HEK293T (cell line): ENCODE measurements around the gene FMOD.
"Not testable (repeated sequence)": the region's sequence is repeated elsewhere in the genome, so short reads cannot be mapped to it uniquely, and the experiment has no call there.

Experiments
- CTCF ChIA-PET: fragments of 350-600 bp; formaldehyde crosslinking; extraction: SDS; loops from one replicate; lab custom pipeline; 2021; ENCODE audit warnings: antibody characterized with exemption, inconsistent platforms; lab: Yijun Ruan, JAX
- POLR2A ChIA-PET: fragments of 350-600 bp; formaldehyde crosslinking; extraction: SDS; loops from one replicate; lab custom pipeline; 2020; ENCODE audit warnings: antibody characterized with exemption, inconsistent platforms; lab: Yijun Ruan, JAX
- DNase-seq: peaks from one replicate; pipeline ENCODE4 v3.0.0; 2012; ENCODE audit warnings: mixed read lengths; ENCODE audit errors: extremely low spot score
- ARNT ChIP-seq: fragments of 450-650 bp; IDR thresholded peaks from 2 replicates; pipeline ENCODE4 v1.6.1; 2017; ENCODE audit warnings: mild to moderate bottlenecking
- BHLHE40 ChIP-seq: fragments of 450-650 bp; IDR thresholded peaks from 2 replicates; pipeline ENCODE4 v1.6.1; 2016; ENCODE audit warnings: mild to moderate bottlenecking, moderate library complexity, borderline replicate concordance
- CTBP1 ChIP-seq: fragments of 450-650 bp; IDR thresholded peaks from 2 replicates; pipeline ENCODE4 v1.6.1; 2016; ENCODE audit warnings: borderline replicate concordance
- ELF4 ChIP-seq: fragments of 450-650 bp; IDR thresholded peaks from 2 replicates; pipeline ENCODE4 v1.6.1; 2017; ENCODE audit warnings: antibody characterized with exemption
- FOXA1 ChIP-seq: fragments of 450-650 bp; IDR thresholded peaks from 2 replicates; pipeline ENCODE4 v1.6.1; 2016; ENCODE audit warnings: mild to moderate bottlenecking
- FOXK2 ChIP-seq: fragments of 450-650 bp; IDR thresholded peaks from 2 replicates; pipeline ENCODE4 v1.6.1; 2016; ENCODE audit warnings: mild to moderate bottlenecking
- FOXM1 ChIP-seq: fragments of 450-650 bp; IDR thresholded peaks from 2 replicates; pipeline ENCODE4 v1.6.1; 2017; ENCODE audit warnings: mild to moderate bottlenecking, borderline replicate concordance
- HDGF ChIP-seq: fragments of 450-650 bp; IDR thresholded peaks from 2 replicates; pipeline ENCODE4 v1.6.1; 2017; ENCODE audit warnings: antibody characterized with exemption, borderline replicate concordance
- L3MBTL2 ChIP-seq: fragments of 450-650 bp; conservative IDR thresholded peaks from 2 replicates; pipeline ENCODE4 v1.6.1; 2016; ENCODE audit warnings: mild to moderate bottlenecking
- LEF1 ChIP-seq: fragments of 450-650 bp; IDR thresholded peaks from 2 replicates; pipeline ENCODE4 v1.6.1; 2017; ENCODE audit warnings: mild to moderate bottlenecking, borderline replicate concordance
- NFRKB ChIP-seq: fragments of 450-650 bp; IDR thresholded peaks from 2 replicates; pipeline ENCODE4 v1.6.1; 2016; ENCODE audit warnings: mild to moderate bottlenecking, moderate library complexity
- SP1 ChIP-seq: fragments of 450-650 bp; IDR thresholded peaks from 2 replicates; pipeline ENCODE4 v1.6.1; 2017
- SUZ12 ChIP-seq: fragments of 450-650 bp; IDR thresholded peaks from 2 replicates; pipeline ENCODE4 v1.6.1; 2016; ENCODE audit warnings: mild to moderate bottlenecking
- TARDBP ChIP-seq: fragments of 450-650 bp; IDR thresholded peaks from 2 replicates; pipeline ENCODE4 v1.6.1; 2016
- ZNF384 ChIP-seq: fragments of 450-650 bp; IDR thresholded peaks from 2 replicates; pipeline ENCODE4 v1.6.1; 2016
- TF ChIP-seq, protein P1 (sequence below): fragments of 450-650 bp; IDR thresholded peaks from 2 replicates; pipeline ENCODE4 v1.6.1; 2016

FMOD gene

DNA sequence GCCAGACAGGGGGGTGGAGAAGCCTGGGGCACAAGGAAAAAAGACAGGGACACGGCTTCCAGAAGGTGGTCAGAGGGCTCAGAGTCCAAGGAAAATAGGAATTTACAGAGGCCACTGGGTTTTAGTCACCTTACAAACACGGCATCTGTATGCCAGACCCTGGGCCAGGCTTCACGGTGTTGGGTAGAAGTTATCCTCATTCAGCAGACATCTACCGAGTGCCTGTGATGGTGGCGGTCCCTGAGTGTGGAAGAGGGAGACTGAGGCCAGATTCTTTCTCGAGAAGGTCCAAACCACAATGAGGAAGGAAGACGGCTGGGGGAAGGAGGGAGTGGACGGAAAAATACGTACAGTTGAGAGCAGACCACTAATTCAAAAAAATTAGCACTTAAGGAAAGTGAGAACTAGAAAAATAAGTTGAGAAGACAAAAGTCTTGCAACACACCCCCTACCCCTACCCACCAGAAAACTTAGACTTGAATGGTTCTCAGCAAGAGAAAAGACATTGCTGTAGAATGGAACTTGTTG, 46.5 kb downstream of the FMOD start:
- CTCF ChIA-PET, result interaction anchor here (0.9 to 1.0 kb wide), 2 partner anchors 32 to 35 kb away, joined by 3 to 4 read pairs; no protein-coding TSS in a partner anchor
- POLR2A ChIA-PET, result interaction anchor here (1.0 to 8.4 kb wide), 5 partner anchors 9 to 21 kb away, joined by 3 to 71 read pairs (median 10); no protein-coding TSS in a partner anchor
- TF ChIP-seq LEF1 (no peak), FOXK2 (no peak), SUZ12 (no peak), TARDBP (no peak), SP1 (no peak)
- DNase-seq, result no peak

GRCh38 chr1:203302894-203303293, 48.0 kb downstream of the FMOD start:
- TF ChIP-seq HDGF, result no peak
- TF ChIP-seq CTBP1, result no peak
- TF ChIP-seq SUZ12, result no peak
- no peak for TF ChIP-seq FOXM1
- TF ChIP-seq LEF1, result no peak
- no peak for TF ChIP-seq FOXK2
- TF ChIP-seq L3MBTL2, result no peak
- TF ChIP-seq, protein P1, sequence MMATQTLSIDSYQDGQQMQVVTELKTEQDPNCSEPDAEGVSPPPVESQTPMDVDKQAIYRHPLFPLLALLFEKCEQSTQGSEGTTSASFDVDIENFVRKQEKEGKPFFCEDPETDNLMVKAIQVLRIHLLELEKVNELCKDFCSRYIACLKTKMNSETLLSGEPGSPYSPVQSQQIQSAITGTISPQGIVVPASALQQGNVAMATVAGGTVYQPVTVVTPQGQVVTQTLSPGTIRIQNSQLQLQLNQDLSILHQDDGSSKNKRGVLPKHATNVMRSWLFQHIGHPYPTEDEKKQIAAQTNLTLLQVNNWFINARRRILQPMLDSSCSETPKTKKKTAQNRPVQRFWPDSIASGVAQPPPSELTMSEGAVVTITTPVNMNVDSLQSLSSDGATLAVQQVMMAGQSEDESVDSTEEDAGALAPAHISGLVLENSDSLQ, result no peak
- no peak for TF ChIP-seq ELF4
- no peak for TF ChIP-seq ARNT
- TF ChIP-seq FOXA1, result no peak
- TF ChIP-seq NFRKB, result no peak
- no peak for TF ChIP-seq BHLHE40
- no peak for TF ChIP-seq SP1
- no peak for TF ChIP-seq TARDBP
- TF ChIP-seq ZNF384, result no peak
- no peak for DNase-seq
- POLR2A ChIA-PET, result no interaction called here
- CTCF ChIA-PET, result no interaction called here

GRCh38 chr1:203302456-203302855, 48.5 kb downstream of the FMOD start:
- CTCF ChIA-PET, result no interaction called here
- DNase-seq, result no peak
- TF ChIP-seq HDGF, result no peak
- no peak for TF ChIP-seq SP1
- no peak for TF ChIP-seq FOXK2
- TF ChIP-seq LEF1, result no peak
- TF ChIP-seq FOXA1, result no peak
- POLR2A ChIA-PET, result no interaction called here

DNA sequence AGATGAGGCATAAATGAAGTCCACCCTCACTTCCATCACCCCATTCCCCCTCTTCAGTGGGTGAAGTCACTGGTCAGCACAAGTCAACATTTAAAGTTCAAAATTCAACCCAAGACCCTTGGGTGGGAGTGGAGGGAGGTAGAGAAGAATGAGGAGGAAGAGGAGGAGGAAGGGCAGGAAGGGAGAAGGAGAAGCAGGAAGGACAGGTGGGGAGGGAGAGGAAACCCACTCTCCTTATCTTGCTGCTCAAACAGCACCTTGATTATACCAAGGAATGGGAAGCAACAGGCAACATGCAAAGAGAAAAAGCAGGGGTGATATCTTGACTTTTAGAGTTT, 49.6 kb downstream of the FMOD start:
- POLR2A ChIA-PET, result no interaction called here
- no peak for DNase-seq
- no peak for TF ChIP-seq FOXK2
- TF ChIP-seq SP1, result no peak
- TF ChIP-seq NFRKB, result no peak
- no peak for TF ChIP-seq FOXM1
- TF ChIP-seq, protein P1, result no peak
- TF ChIP-seq CTBP1, result no peak
- no peak for TF ChIP-seq L3MBTL2
- TF ChIP-seq TARDBP, result no peak
- CTCF ChIA-PET, result no interaction called here

DNA sequence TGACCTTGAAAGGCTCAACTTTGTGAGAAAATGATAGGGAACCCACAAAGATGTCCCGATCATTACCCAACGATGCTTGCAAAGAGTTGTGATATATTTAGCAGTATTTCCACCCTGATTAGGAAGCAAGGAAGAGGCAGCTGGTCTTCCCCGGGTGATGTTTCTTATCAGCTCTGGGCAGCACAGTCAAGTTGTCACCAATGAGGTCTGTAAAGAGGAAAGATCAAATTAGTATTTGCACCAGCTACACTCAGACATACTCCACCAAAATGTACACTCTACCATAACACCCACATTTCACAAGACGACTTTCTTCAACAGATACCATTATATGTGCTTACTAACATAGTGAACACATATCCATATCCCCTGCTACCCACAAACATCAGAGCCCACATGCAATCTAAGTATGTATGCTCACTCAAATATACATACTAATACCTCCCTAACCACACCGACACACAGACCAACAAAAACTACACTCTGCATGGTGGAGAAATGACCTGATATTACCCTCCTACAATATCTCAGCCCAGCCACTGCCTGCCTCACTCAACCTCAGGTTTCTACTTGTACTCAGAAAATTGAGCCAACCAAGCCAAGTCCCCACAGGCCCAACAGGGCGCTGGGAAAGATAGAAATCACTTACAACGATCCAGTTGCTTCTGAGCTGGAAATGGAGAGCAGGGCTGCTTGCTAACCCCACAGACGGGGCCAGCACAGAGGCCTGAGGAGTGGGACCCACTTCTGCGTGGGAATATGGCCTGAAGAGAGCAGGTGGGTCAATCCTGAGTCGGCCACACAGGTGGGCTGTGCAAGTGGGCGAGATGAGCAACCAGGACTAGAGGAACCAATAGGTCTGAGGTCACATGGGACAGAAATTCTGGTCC, 50.2 kb downstream of the FMOD start:
- POLR2A ChIA-PET, result no interaction called here
- TF ChIP-seq LEF1, result no peak
- no peak for TF ChIP-seq ELF4
- no peak for TF ChIP-seq FOXA1
- no peak for TF ChIP-seq ZNF384
- TF ChIP-seq NFRKB, result no peak
- no peak for TF ChIP-seq BHLHE40
- no peak for TF ChIP-seq SP1
- TF ChIP-seq CTBP1, result no peak
- no peak for TF ChIP-seq FOXK2
- TF ChIP-seq FOXM1, result no peak
- TF ChIP-seq, protein P1, result no peak
- no peak for TF ChIP-seq HDGF
- TF ChIP-seq SUZ12, result no peak
- TF ChIP-seq L3MBTL2, result no peak
- TF ChIP-seq ARNT, result no peak
- no peak for DNase-seq
- CTCF ChIA-PET, result interaction anchor here (0.7 to 1.1 kb wide), 2 partner anchors 23 to 27 kb away, joined by 3 read pairs; no protein-coding TSS in a partner anchor

- DNase-seq, POLR2A ChIA-PET: not testable (repeated sequence)
- CTCF ChIA-PET, result interaction anchor here (0.7 to 1.1 kb wide), 2 partner anchors 22 to 28 kb away, joined by 3 read pairs; no protein-coding TSS in a partner anchor
Observed at GRCh38 chr1:203299719-203300429, 51.0 kb downstream of the FMOD start.
